HTERT RPE-1 (cell line): ENCODE measurements around the gene TRAPPC8.
"Not testable (repeated sequence)": the region's sequence is repeated elsewhere in the genome, so short reads cannot be mapped to it uniquely, and the experiment has no call there.

Source experiments
- in situ Hi-C: fragments of 300-500 bp; cut with MboI; formaldehyde crosslinking; loops from 4 replicates; pipeline ENCODE4 v1.14.3; 2020; ENCODE audit warnings: low sequenced_read_pairs

Gene TRAPPC8

GRCh38 chr18:31946305-31947046 is 3.5 kb upstream of the TRAPPC8 start:
- in situ Hi-C loops, result no loop called here

GRCh38 chr18:31943878-31944816 is 1.2 kb upstream of the TRAPPC8 start:
- in situ Hi-C loops, result no loop called here

GRCh38 chr18:31942291-31942998 is 483 bp downstream of the TRAPPC8 start:
- in situ Hi-C loops, result no loop called here

- in situ Hi-C loops, result no loop called here
Observed at GRCh38 chr18:31941010-31941809, 1.7 kb downstream of the TRAPPC8 start.

- in situ Hi-C loops, result not testable (repeated sequence)
Observed at GRCh38 chr18:31934773-31935172, 8.2 kb downstream of the TRAPPC8 start.

GRCh38 chr18:31931886-31932240 is 11.1 kb downstream of the TRAPPC8 start:
- in situ Hi-C loops, result no loop called here

GRCh38 chr18:31931163-31931885 is 11.6 kb downstream of the TRAPPC8 start:
- in situ Hi-C loops, result no loop called here

- in situ Hi-C loops, result no loop called here
Observed at GRCh38 chr18:31929273-31929672, 13.7 kb downstream of the TRAPPC8 start.

GRCh38 chr18:31926988-31927387 is 15.9 kb downstream of the TRAPPC8 start:
- in situ Hi-C loops, result not testable (repeated sequence)

GRCh38 chr18:31920277-31920676 is 22.7 kb downstream of the TRAPPC8 start:
- in situ Hi-C loops, result no loop called here

- in situ Hi-C loops, result not testable (repeated sequence)
Observed at GRCh38 chr18:31919366-31919765, 23.6 kb downstream of the TRAPPC8 start.

GRCh38 chr18:31918733-31919132 is 24.2 kb downstream of the TRAPPC8 start:
- in situ Hi-C loops, result no loop called here

- in situ Hi-C loops, result no loop called here
Observed at GRCh38 chr18:31901063-31901462, 41.9 kb downstream of the TRAPPC8 start.

- in situ Hi-C loops, result not testable (repeated sequence)
Observed at GRCh38 chr18:31899771-31900170, 43.2 kb downstream of the TRAPPC8 start.

GRCh38 chr18:31892936-31893335 is 50.0 kb downstream of the TRAPPC8 start:
- in situ Hi-C loops, result no loop called here

GRCh38 chr18:31891566-31891965 is 51.4 kb downstream of the TRAPPC8 start:
- in situ Hi-C loops, result no loop called here

- in situ Hi-C loops, result no loop called here
Observed at GRCh38 chr18:31884020-31884419, 58.9 kb downstream of the TRAPPC8 start.

- in situ Hi-C loops, result no loop called here
Observed at GRCh38 chr18:31880186-31880898, 62.6 kb downstream of the TRAPPC8 start.

- in situ Hi-C loops, result no loop called here
Observed at GRCh38 chr18:31878358-31878757, 64.6 kb downstream of the TRAPPC8 start.
